ENCODE results near the gene STXBP6. TPM values are rescaled to one million over a fixed set of nuclear protein-coding genes. Genes with fewer than 3 reads are reported as not detected.

STXBP6 gene
- total and polyA plus RNA-seq, 12 donors: 12.2 to 49.0 (median 24.4) TPM

DNA sequence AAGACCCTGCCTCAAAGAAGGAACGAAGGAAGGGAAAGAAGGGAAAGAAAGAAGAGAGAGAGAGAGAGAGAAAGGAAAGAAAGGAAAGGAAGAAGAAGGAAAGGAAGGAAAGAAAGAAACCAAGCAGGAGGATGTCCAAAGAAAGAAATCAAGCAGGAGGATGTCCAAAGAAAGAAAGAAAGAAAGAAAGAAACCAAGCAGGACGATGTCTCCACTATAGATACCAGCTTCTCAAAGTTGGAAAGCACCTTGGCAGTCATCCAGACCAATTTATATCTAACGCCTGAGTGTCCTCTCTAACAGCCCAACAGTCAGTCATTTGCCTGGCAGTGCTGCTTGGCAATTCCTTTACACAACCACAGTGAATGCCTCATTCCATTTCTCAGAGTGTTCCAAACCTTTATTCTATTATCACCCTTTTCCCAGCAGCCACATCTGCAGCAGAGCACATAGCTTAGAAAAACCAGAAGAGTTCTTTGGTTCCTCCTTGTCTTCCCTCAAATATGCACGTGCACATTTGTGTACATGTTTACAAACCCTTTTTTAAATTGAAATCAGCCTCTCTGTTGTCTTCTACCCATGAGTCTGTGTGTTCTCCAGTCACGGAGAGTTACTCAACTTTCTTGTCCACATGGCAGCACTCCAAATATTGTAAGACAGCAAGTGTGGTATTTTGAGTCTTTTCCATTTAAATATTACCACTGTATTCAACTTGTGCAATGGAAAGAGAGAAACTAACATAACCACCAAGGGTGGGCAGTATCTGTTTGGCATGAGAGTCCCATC, 138.4 kb downstream of the STXBP6 start:
- intact Hi-C loops (cut with DNase I): no loop called here
- H3K27ac ChIP-seq: peak overlapping the region in 2 of 10 donors; percentile 26 to 59

GRCh38 chr14:24910408-24910986, 139.4 kb downstream of the STXBP6 start:
- Histone ChIP-seq H3K27me3 (no peaks in the 10 kb centered on the region), H3K36me3 (no peaks in the 10 kb centered on the region), H3K4me3 (no peak overlapping the region), H3K9me3 (no peaks in the 10 kb centered on the region), H3K4me1 (peaks cover 0 to 43% (median 34%) of the 10 kb centered on the region in 9 donors), H3K27ac (peak overlapping the region in 1 of 10 donors; percentile 33)
- DNase-seq (no peak), ATAC-seq (no peak)
- no peak for TF ChIP-seq CTCF (IDR thresholded peaks at IDR 0.05)
- intact Hi-C loops (cut with DNase I): no loop called here
- WGBS, 2 donors: 92 to 95% methylated on average over 3 of the region's 3 CpGs

More for the DNA sequence above, 138.4 kb downstream of the STXBP6 start:
- peaks cover 0 to 43% (median 34%) of the 10 kb centered on the region in 9 donors for H3K4me1 ChIP-seq
- H3K36me3 ChIP-seq: no peaks in the 10 kb centered on the region
- TF ChIP-seq CTCF (IDR thresholded peaks at IDR 0.05): no peak
- DNase-seq (peak in 1 of 2 donors; percentile 13), ATAC-seq (peak; percentile 20 to 66 (median 50))
- no peaks in the 10 kb centered on the region for H3K27me3 ChIP-seq
- no peaks in the 10 kb centered on the region for H3K9me3 ChIP-seq
- WGBS, 2 donors: 26 to 32% methylated on average over 5 of the region's 5 CpGs
- peak overlapping the region in 3 of 10 donors; percentile 6 to 10 (median 7) for H3K4me3 ChIP-seq

- H3K27me3 ChIP-seq: no peaks in the 10 kb centered on the region
- H3K9me3 ChIP-seq: peaks cover 0 to 2% (median 0%) of the 10 kb centered on the region in 11 donors
- peaks cover 0 to 42% (median 35%) of the 10 kb centered on the region in 9 donors for H3K4me1 ChIP-seq
- DNase-seq (no peak), ATAC-seq (peak in 3 of 8 donors; percentile 14 to 41 (median 20))
- no peak overlapping the region for H3K4me3 ChIP-seq
- 88 to 90% methylated on average over 6 of the region's 6 CpGs for WGBS, 2 donors
- no peak for TF ChIP-seq CTCF (IDR thresholded peaks at IDR 0.05)
- H3K36me3 ChIP-seq: no peaks in the 10 kb centered on the region
- intact Hi-C loops (cut with DNase I): no loop called here
- peak overlapping the region in 2 of 10 donors; percentile 28 to 34 for H3K27ac ChIP-seq
These were observed 140.2 kb downstream of the STXBP6 start for GRCh38 chr14:24909523-24910302.

GRCh38 chr14:24908592-24909236, 141.2 kb downstream of the STXBP6 start:
- Histone ChIP-seq H3K27ac (peak overlapping the region in 2 of 10 donors; percentile 6 to 34), H3K27me3 (no peaks in the 10 kb centered on the region), H3K9me3 (peaks cover 0 to 6% (median 0%) of the 10 kb centered on the region in 11 donors), H3K4me3 (no peak overlapping the region), H3K4me1 (peaks cover 0 to 37% (median 25%) of the 10 kb centered on the region in 9 donors), H3K36me3 (no peaks in the 10 kb centered on the region)
- no peak for DNase-seq
- TF ChIP-seq CTCF (IDR thresholded peaks at IDR 0.05): no peak
- intact Hi-C loops (cut with DNase I): no loop called here
- 84 to 85% methylated on average over 4 of the region's 4 CpGs for WGBS, 2 donors
- ATAC-seq: peak in 6 of 8 donors; percentile 14 to 64 (median 38)
